DOHH2 (cell line): ENCODE measurements around the gene KIF16B.

Experiments
- EZH2phosphoT487 ChIP-seq: fragments of 200-600 bp; sonication (generic); IDR thresholded peaks from 2 replicates; pipeline ENCODE4 v1.6.1; 2017; ENCODE audit warnings: borderline replicate concordance, mild to moderate bottlenecking, antibody characterized with exemption, low read length, moderate library complexity, mixed read lengths
- TF ChIP-seq, protein P1 (sequence below): fragments of 200-600 bp; sonication (generic); IDR thresholded peaks from one replicate; pipeline ENCODE4 v1.5.1; 2014; ENCODE audit warnings: antibody characterized with exemption, mild to moderate bottlenecking, low read depth, low read length; ENCODE audit not compliant: poor library complexity, severe bottlenecking

DNA sequence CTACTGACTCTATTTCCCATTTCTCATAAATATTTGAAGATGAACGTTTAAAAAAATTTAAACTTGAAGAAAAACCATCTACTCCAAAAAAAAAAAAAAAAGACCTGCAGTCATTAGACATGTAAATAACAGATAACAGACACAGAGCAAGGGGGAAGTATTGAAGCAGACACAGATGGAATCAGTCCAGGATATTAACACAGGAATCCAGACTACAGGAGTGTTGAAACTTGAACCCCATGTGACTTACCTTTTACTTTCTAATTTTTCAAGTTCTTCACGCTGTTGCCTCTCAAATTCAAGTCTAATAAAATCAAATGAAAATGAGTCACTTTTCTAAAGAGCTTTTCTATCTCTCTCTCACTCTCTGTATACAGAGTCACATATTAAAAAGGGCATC is 191.8 kb downstream of the KIF16B start:
- TF ChIP-seq, protein P1, sequence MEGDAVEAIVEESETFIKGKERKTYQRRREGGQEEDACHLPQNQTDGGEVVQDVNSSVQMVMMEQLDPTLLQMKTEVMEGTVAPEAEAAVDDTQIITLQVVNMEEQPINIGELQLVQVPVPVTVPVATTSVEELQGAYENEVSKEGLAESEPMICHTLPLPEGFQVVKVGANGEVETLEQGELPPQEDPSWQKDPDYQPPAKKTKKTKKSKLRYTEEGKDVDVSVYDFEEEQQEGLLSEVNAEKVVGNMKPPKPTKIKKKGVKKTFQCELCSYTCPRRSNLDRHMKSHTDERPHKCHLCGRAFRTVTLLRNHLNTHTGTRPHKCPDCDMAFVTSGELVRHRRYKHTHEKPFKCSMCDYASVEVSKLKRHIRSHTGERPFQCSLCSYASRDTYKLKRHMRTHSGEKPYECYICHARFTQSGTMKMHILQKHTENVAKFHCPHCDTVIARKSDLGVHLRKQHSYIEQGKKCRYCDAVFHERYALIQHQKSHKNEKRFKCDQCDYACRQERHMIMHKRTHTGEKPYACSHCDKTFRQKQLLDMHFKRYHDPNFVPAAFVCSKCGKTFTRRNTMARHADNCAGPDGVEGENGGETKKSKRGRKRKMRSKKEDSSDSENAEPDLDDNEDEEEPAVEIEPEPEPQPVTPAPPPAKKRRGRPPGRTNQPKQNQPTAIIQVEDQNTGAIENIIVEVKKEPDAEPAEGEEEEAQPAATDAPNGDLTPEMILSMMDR = no peak
- TF ChIP-seq EZH2phosphoT487 = no peak
